Thymus (tissue), 11 donors: Measurements from ENCODE around the gene CRABP2. TPM values are rescaled to one million over a fixed set of nuclear protein-coding genes. Genes with fewer than 3 reads are reported as not detected.

Experiments
- DNase-seq, 9 donors: peaks; one replicate each; pipeline ENCODE4 v3.0.0-alpha.2; 2013; ENCODE audit warnings: low spot score in 9 of 9, low read depth in 6 of 9, missing footprints in 1 of 9
- H3K27ac ChIP-seq, 2 donors: one replicate each; pipeline ENCODE4 v1.5.1; 2013; ENCODE audit warnings: control low read depth in 1 of 2, low read depth in 1 of 2, low read length in 1 of 2, mild to moderate bottlenecking in 1 of 2, moderate library complexity in 1 of 2
- H3K27me3 ChIP-seq, 2 donors: one replicate each; pipeline ENCODE4 v1.5.1; 2013; ENCODE audit warnings: low read length in 1 of 2; ENCODE audit not compliant: control insufficient read depth in 2 of 2, insufficient read depth in 1 of 2
- H3K36me3 ChIP-seq, 2 donors: one replicate each; pipeline ENCODE4 v1.5.1; 2013; ENCODE audit warnings: low read length in 1 of 2, mild to moderate bottlenecking in 1 of 2, moderate library complexity in 1 of 2; ENCODE audit not compliant: control insufficient read depth in 2 of 2, insufficient read depth in 2 of 2
- H3K4me1 ChIP-seq, 2 donors: one replicate each; pipeline ENCODE4 v1.5.1; 2013; ENCODE audit warnings: low read length in 2 of 2; ENCODE audit not compliant: control insufficient read depth in 2 of 2, insufficient read depth in 2 of 2
- H3K4me3 ChIP-seq, 2 donors: one replicate each; pipeline ENCODE4 v1.5.1; 2013; ENCODE audit warnings: low read length in 2 of 2, control low read depth in 1 of 2, mild to moderate bottlenecking in 1 of 2
- H3K9me3 ChIP-seq, 2 donors: one replicate each; pipeline ENCODE4 v1.5.1; 2013; ENCODE audit warnings: low read length in 1 of 2, mild to moderate bottlenecking in 1 of 2; ENCODE audit not compliant: control insufficient read depth in 2 of 2, insufficient read depth in 1 of 2
- WGBS: extraction: QIAGEN DNeasy Blood & Tissue Kit; methylation state at CpG from one replicate; pipeline ENCODE4 v1.1.7; 2013; 5-methylcytosine and 5-hydroxymethylcytosine counted together
- polyA plus RNA-seq: library from polyadenylated mRNA; stranded (reverse); fragments of 200-250 nt; gene quantifications from one replicate; pipeline ENCODE4 v1.2.3, GENCODE V29; 2013
- total RNA-seq: library from RNA; stranded (reverse); fragments of 120-200 nt; gene quantifications from one replicate; pipeline ENCODE4 v1.2.4, GENCODE V29; 2013
- donor health status: healthy.

CRABP2 gene
- total and polyA plus RNA-seq, 2 donors = 20.7 to 75.0 TPM

DNA sequence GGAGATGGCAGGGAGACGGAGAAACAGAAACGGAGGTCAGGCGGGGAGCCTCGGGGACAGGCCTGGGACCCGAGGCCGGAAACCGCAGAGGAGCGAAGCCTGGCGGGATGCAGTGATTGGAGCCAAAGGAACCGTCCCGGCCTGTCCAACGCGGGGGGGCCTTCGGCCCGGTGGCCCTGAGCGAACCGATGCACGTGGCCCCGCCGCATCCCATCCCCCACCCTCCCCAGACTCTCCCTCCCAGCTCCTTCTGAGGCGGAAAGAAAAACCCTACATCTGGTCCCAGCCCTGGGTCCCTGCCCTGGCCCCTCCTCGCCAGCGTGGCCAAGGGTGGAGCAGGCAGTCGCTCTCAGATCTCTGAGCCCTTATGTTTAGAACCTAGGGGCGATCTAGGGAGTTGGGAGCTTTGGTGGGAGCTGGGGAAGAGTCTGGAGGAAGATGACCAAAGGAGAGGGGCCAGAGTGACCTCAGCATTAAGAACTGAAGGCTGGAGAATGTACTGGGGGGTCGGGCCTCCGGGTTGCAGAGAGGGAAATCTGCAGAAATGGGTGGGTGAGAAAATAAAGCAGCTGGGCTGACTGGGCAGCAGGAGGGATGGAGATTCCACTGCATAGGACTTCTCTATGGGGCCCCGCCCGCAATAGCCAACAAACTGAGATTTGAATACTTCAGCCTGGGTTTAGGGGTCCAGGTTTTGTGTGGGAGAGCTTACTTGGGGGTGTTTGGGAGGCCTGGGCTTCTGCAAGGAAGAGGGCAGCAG is 1.5 kb upstream of the CRABP2 start:
- no peak for DNase-seq
- Histone ChIP-seq H3K36me3 (peaks cover 0 to 4% of the 10 kb centered on the region in 2 donors), H3K4me1 (peaks cover 14 to 44% of the 10 kb centered on the region in 2 donors), H3K4me3 (peak overlapping the region; percentile 36 to 43), H3K9me3 (peaks cover 0 to 5% of the 10 kb centered on the region in 2 donors), H3K27me3 (peaks cover 22 to 72% of the 10 kb centered on the region in 2 donors), H3K27ac (peak overlapping the region; percentile 50 to 55)
- WGBS = 6% methylated on average over 29 of the region's 29 CpGs

GRCh38 chr1:156705918-156706656 is 704 bp upstream of the CRABP2 start:
- Histone ChIP-seq H3K27ac (peak overlapping the region; percentile 50 to 55), H3K9me3 (peaks cover 0 to 5% of the 10 kb centered on the region in 2 donors), H3K36me3 (no peaks in the 10 kb centered on the region), H3K4me1 (peaks cover 14 to 49% of the 10 kb centered on the region in 2 donors), H3K4me3 (peak overlapping the region; percentile 36 to 43), H3K27me3 (peaks cover 22 to 80% of the 10 kb centered on the region in 2 donors)
- WGBS = 1% methylated on average over 45 of the region's 45 CpGs
- DNase-seq = peak in 6 of 9 donors; percentile 48 to 80 (median 58)

GRCh38 chr1:156704930-156705320 is 458 bp downstream of the CRABP2 start:
- peaks cover 22 to 82% of the 10 kb centered on the region in 2 donors for H3K27me3 ChIP-seq
- no peak overlapping the region for H3K27ac ChIP-seq
- 4% methylated on average over 29 of the region's 29 CpGs for WGBS
- DNase-seq = no peak
- no peaks in the 10 kb centered on the region for H3K36me3 ChIP-seq
- peaks cover 14 to 53% of the 10 kb centered on the region in 2 donors for H3K4me1 ChIP-seq
- peak overlapping the region in 1 of 2 donors; percentile 34 for H3K4me3 ChIP-seq
- H3K9me3 ChIP-seq = peaks cover 0 to 5% of the 10 kb centered on the region in 2 donors

- H3K27me3 ChIP-seq = peaks cover 22 to 81% of the 10 kb centered on the region in 2 donors
- no peak overlapping the region for H3K27ac ChIP-seq
- H3K4me3 ChIP-seq = peak overlapping the region in 1 of 2 donors; percentile 34
- H3K9me3 ChIP-seq = peaks cover 0 to 5% of the 10 kb centered on the region in 2 donors
- DNase-seq = no peak
- H3K36me3 ChIP-seq = no peaks in the 10 kb centered on the region
- peaks cover 14 to 49% of the 10 kb centered on the region in 2 donors for H3K4me1 ChIP-seq
- 49% methylated on average over 10 of the region's 10 CpGs for WGBS
These were observed 1.1 kb downstream of the CRABP2 start for GRCh38 chr1:156704166-156704711.

- Histone ChIP-seq H3K27me3 (peaks cover 22 to 85% of the 10 kb centered on the region in 2 donors), H3K36me3 (no peaks in the 10 kb centered on the region), H3K4me1 (peaks cover 14 to 47% of the 10 kb centered on the region in 2 donors), H3K4me3 (peak overlapping the region in 1 of 2 donors; percentile 34), H3K9me3 (peaks cover 0 to 5% of the 10 kb centered on the region in 2 donors), H3K27ac (no peak overlapping the region)
- WGBS = 38% methylated on average over 4 of the region's 4 CpGs
- DNase-seq = no peak
These were observed 1.6 kb downstream of the CRABP2 start for GRCh38 chr1:156703741-156704140.

DNA sequence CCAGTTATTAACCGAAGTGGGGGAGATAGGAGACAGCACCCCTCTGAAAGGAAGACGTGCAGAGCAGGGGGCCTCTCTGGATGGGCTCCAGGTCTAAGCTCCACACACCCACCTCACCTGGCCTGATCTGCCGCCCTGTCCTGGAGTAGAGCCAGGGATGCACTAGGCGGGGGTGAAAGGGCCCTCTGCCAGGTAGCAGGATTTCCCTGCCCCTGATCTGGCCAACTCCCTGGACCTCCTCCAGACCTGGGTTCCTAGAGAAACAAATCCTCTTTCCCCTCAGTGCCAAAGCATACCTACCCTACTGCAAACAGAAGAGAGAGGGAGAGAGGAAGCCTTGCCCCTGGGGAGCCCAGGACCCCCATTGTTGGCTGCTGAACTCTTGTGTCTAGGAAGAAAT is 2.0 kb downstream of the CRABP2 start:
- Histone ChIP-seq H3K4me1 (peaks cover 14 to 46% of the 10 kb centered on the region in 2 donors), H3K36me3 (no peaks in the 10 kb centered on the region), H3K4me3 (no peak overlapping the region), H3K9me3 (peaks cover 0 to 5% of the 10 kb centered on the region in 2 donors), H3K27ac (no peak overlapping the region), H3K27me3 (peaks cover 22 to 82% of the 10 kb centered on the region in 2 donors)
- no peak for DNase-seq
- WGBS = 86% methylated on average over 4 of the region's 4 CpGs

GRCh38 chr1:156700736-156701531 is 4.4 kb downstream of the CRABP2 start:
- Histone ChIP-seq H3K9me3 (no peaks in the 10 kb centered on the region), H3K36me3 (no peaks in the 10 kb centered on the region), H3K4me1 (peaks cover 7 to 28% of the 10 kb centered on the region in 2 donors), H3K4me3 (no peak overlapping the region), H3K27ac (no peak overlapping the region), H3K27me3 (peaks cover 20 to 70% of the 10 kb centered on the region in 2 donors)
- DNase-seq = peak in 2 of 9 donors; percentile 35 to 57
- WGBS = 69% methylated on average over 8 of the region's 8 CpGs

DNA sequence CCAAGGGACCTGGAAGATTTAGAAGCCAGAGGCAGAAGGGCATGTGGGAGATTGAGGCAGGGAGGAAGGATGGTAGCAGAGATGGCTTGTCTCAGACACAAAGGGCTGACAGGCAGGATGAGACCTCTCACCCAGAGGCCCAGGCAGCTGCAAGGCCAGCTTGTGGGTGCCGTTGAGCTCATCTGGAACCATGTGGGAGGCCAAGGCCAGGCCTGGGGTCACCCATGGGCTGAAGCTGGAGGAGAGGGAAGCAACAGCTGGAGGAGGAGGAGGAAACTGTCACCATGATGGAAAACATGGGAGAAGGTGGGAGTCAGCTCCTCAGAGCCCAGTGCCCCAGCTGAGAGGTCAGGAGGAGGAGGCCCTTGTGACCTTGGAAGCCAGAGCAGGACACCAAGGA is 6.4 kb downstream of the CRABP2 start:
- DNase-seq = no peak
- 80% methylated on average over 1 of the region's 1 CpG for WGBS
- peaks cover 8 to 60% of the 10 kb centered on the region in 2 donors for H3K27me3 ChIP-seq
- H3K36me3 ChIP-seq = no peaks in the 10 kb centered on the region
- H3K27ac ChIP-seq = no peak overlapping the region
- H3K4me1 ChIP-seq = peaks cover 0 to 19% of the 10 kb centered on the region in 2 donors
- no peak overlapping the region for H3K4me3 ChIP-seq
- H3K9me3 ChIP-seq = no peaks in the 10 kb centered on the region
